HCT116 (cell line): Measurements from ENCODE around the gene TTC39C. TPM values are rescaled to one million over a fixed set of nuclear protein-coding genes. Genes with fewer than 3 reads are reported as not detected.

Source experiments
- ATAC-seq: fragments of 200-7000 bp; cut with Tn5 transposase; 2 replicates; pipeline ENCODE4 v1.9.1; 2020; ENCODE audit warnings: mild to moderate bottlenecking, moderate library complexity
- BruUV-seq: library from RNA; stranded (reverse); fragments of 400-500 nt; replicated peaks from 2 replicates; lab custom pipeline; 2021; lab: Mats Ljungman, UMichigan
- CTCF ChIA-PET: fragments of 300-600 bp; sonication (Branson Sonifier 250); formaldehyde crosslinking; loops from one replicate; lab custom pipeline; 2021; ENCODE audit warnings: antibody characterized with exemption; lab: Charles Lee
- POLR2A ChIA-PET: fragments of 300-600, 350-600 bp; sonication (Branson Sonifier 250); formaldehyde crosslinking; loops from one replicate; lab custom pipeline; 2021; ENCODE audit warnings: antibody characterized with exemption; lab: Charles Lee
- RAD21 ChIA-PET, 2 experiments: fragments of 300-600 bp; sonication (Branson Sonifier 250); formaldehyde crosslinking; loops; one replicate each; lab custom pipeline; 2023; ENCODE audit warnings: low total read pairs in 2 of 2; ENCODE audit not compliant: uncharacterized antibody in 2 of 2, unreplicated experiment in 2 of 2, low non-redundant PET in 1 of 2; lab: Charles Lee
- DNase-seq: peaks from one replicate; pipeline ENCODE4 v3.0.0-alpha.2; 2010; ENCODE audit warnings: low read depth, low spot score
- H2AFZ ChIP-seq: fragments of 200-600 bp; shearing (Covaris generic), sonication (generic); 2 replicates; pipeline ENCODE4 v1.6.1; 2017; ENCODE audit warnings: low read depth, mixed run types, mixed read lengths, antibody characterized with exemption, low read length; ENCODE audit not compliant: poor library complexity, severe bottlenecking
- H3K27ac ChIP-seq: 2 replicates; pipeline ENCODE4 v1.5.1; 2012; ENCODE audit warnings: low read depth, low read length
- H3K27me3 ChIP-seq: fragments of 200-600 bp; sonication (generic); 2 replicates; pipeline ENCODE4 v1.6.1; 2016; ENCODE audit warnings: mixed run types, low read length, mixed read lengths; ENCODE audit not compliant: insufficient read depth
- H3K36me3 ChIP-seq, 2 experiments: fragments of 200-500 bp in 1 of 2; fragments of 200-600 bp in 1 of 2; sonication (Bioruptor generic) in 1 of 2; sonication (generic) in 1 of 2; 2 replicates each; pipeline versions ENCODE4 v1.5.1 to v1.6.1; 2014 to 2016; ENCODE audit warnings: low read length in 2 of 2, inconsistent platforms in 1 of 2, mixed read lengths in 1 of 2, mixed run types in 1 of 2; ENCODE audit not compliant: insufficient read depth in 2 of 2, control insufficient read depth in 1 of 2
- H3K4me1 ChIP-seq, 2 experiments: fragments of 200-600 bp in 1 of 2; sonication (generic) in 1 of 2; 2 replicates each; pipeline versions ENCODE4 v1.5.1 to v1.6.1; 2012 to 2017; ENCODE audit warnings: low read length in 2 of 2, inconsistent platforms in 1 of 2, mild to moderate bottlenecking in 1 of 2, mixed read lengths in 1 of 2, mixed run types in 1 of 2, moderate library complexity in 1 of 2; ENCODE audit not compliant: insufficient read depth in 2 of 2, control insufficient read depth in 1 of 2
- H3K4me2 ChIP-seq: fragments of 200-600 bp; sonication (generic); 2 replicates; pipeline ENCODE4 v1.6.1; 2017; ENCODE audit warnings: mixed run types, low read length, mixed read lengths
- H3K4me3 ChIP-seq, 2 experiments: fragments of 200-600 bp in 1 of 2; sonication (generic) in 1 of 2; replicated peaks in 1 of 2; 2 replicates each; pipeline ENCODE4 v1.5.1; 2011 to 2016; ENCODE audit warnings: low read length in 2 of 2, control low read depth in 1 of 2, low read depth in 1 of 2, mild to moderate bottlenecking in 1 of 2, mixed read lengths in 1 of 2, mixed run types in 1 of 2
- H3K79me2 ChIP-seq: fragments of 200-600 bp; sonication (generic); 2 replicates; pipeline ENCODE4 v1.6.1; 2017; ENCODE audit warnings: mild to moderate bottlenecking, mixed run types, low read length, moderate library complexity, mixed read lengths; ENCODE audit not compliant: insufficient read depth
- H3K9ac ChIP-seq: fragments of 200-600 bp; sonication (generic); 2 replicates; pipeline ENCODE4 v1.6.1; 2016; ENCODE audit warnings: low read length, mixed read lengths
- H3K9me2 ChIP-seq: fragments of 200-600 bp; sonication (generic), shearing (Covaris generic); 2 replicates; pipeline ENCODE4 v1.6.1; 2017; ENCODE audit warnings: mixed run types, mild to moderate bottlenecking, moderate library complexity; ENCODE audit not compliant: insufficient read depth
- H3K9me3 ChIP-seq, 2 experiments: fragments of 200-500 bp in 1 of 2; fragments of 200-600 bp in 1 of 2; sonication (Bioruptor generic) in 1 of 2; sonication (generic) in 1 of 2; 2 replicates each; pipeline ENCODE4 v1.6.1; 2014 to 2017; ENCODE audit warnings: low read length in 2 of 2, mixed read lengths in 2 of 2, inconsistent platforms in 1 of 2, low read depth in 1 of 2, mild to moderate bottlenecking in 1 of 2, mixed run types in 1 of 2, moderate library complexity in 1 of 2; ENCODE audit not compliant: control insufficient read depth in 1 of 2, insufficient read depth in 1 of 2
- H4K20me1 ChIP-seq: fragments of 200-600 bp; sonication (generic), shearing (Covaris generic); 2 replicates; pipeline ENCODE4 v1.6.1; 2017; ENCODE audit warnings: mixed run types, mild to moderate bottlenecking, moderate library complexity; ENCODE audit not compliant: insufficient read depth
- ATF3 ChIP-seq: IDR thresholded peaks from 2 replicates; pipeline ENCODE4 v1.6.1; 2012
- CBX3 ChIP-seq: IDR thresholded peaks from 2 replicates; pipeline ENCODE4 v1.6.1; 2012; ENCODE audit warnings: low read depth
- CEBPB ChIP-seq: IDR thresholded peaks from 2 replicates; pipeline ENCODE4 v1.6.1; 2012; ENCODE audit warnings: low read depth
- EZH2 ChIP-seq: fragments of 200-600 bp; sonication (generic); IDR thresholded peaks from 2 replicates; pipeline ENCODE4 v1.6.1; 2017; ENCODE audit warnings: antibody characterized with exemption, mixed run types
- FOSL1 ChIP-seq: IDR thresholded peaks from 2 replicates; pipeline ENCODE4 v1.6.1; 2012; ENCODE audit warnings: low read depth
- JUND ChIP-seq: IDR thresholded peaks from 2 replicates; pipeline ENCODE4 v1.6.1; 2012
- MAX ChIP-seq: IDR thresholded peaks from 2 replicates; pipeline ENCODE4 v1.6.1; 2012
- POLR2AphosphoS5 ChIP-seq: IDR thresholded peaks from 2 replicates; pipeline ENCODE4 v1.6.1; 2011; ENCODE audit warnings: mild to moderate bottlenecking, low read depth, low read length, moderate library complexity
- SIN3A ChIP-seq: IDR thresholded peaks from 2 replicates; pipeline ENCODE4 v1.6.1; 2012; ENCODE audit warnings: low read depth
- SP1 ChIP-seq: IDR thresholded peaks from 2 replicates; pipeline ENCODE4 v1.6.1; 2012; ENCODE audit warnings: low read depth
- SRF ChIP-seq: IDR thresholded peaks from 2 replicates; pipeline ENCODE4 v1.6.1; 2012; ENCODE audit warnings: low read depth
- TCF7L2 ChIP-seq: IDR thresholded peaks from 2 replicates; pipeline ENCODE4 v1.7.0; 2011; ENCODE audit warnings: borderline replicate concordance, inconsistent platforms; ENCODE audit not compliant: insufficient read depth, insufficient read length; ENCODE audit errors: extremely low read depth
- YY1 ChIP-seq: IDR thresholded peaks from 2 replicates; pipeline ENCODE4 v1.6.1; 2011; ENCODE audit warnings: low read length, low read depth, moderate library complexity, mild to moderate bottlenecking; ENCODE audit not compliant: insufficient replicate concordance; ENCODE audit errors: extremely low read depth
- ZBTB33 ChIP-seq: IDR thresholded peaks from 2 replicates; pipeline ENCODE4 v1.6.1; 2011; ENCODE audit warnings: mild to moderate bottlenecking, low read length, moderate library complexity; ENCODE audit not compliant: insufficient replicate concordance; ENCODE audit errors: extremely low read depth
- ZNF274 ChIP-seq: fragments of 200-500 bp; sonication (Bioruptor generic); IDR thresholded peaks from 2 replicates; pipeline ENCODE4 v1.6.1; 2014; ENCODE audit warnings: mild to moderate bottlenecking, low read depth, low read length, inconsistent platforms
- intact Hi-C: fragments of 100-400 bp; cut with micrococcal nuclease; formaldehyde crosslinking; loops from 2 replicates; pipeline ENCODE4 v1.10.0; 2022
- total RNA-seq: library from RNA; stranded (reverse); gene quantifications from one replicate; pipeline ENCODE4 v1.2.1, GENCODE V29; 2021; ENCODE audit not compliant: unreplicated experiment

The TTC39C gene
- total RNA-seq, 1 experiment from 2014 or later = 24.8 TPM

GRCh38 chr18:24018299-24018886 is 3.8 kb downstream of the TTC39C start:
- H2AFZ ChIP-seq = no peak overlapping the region
- no peak overlapping the region for H3K9ac ChIP-seq
- 0 out of 4 replicates have a peak, but pooled peaks cover 0 to 2% of the 10 kb centered on the region in 2 experiments for H3K36me3 ChIP-seq
- ATAC-seq (no peak), DNase-seq (no peak)
- intact Hi-C loops = no loop called here
- peaks cover 43% of the 10 kb centered on the region for H3K79me2 ChIP-seq
- H3K9me2 ChIP-seq = no peaks in the 10 kb centered on the region
- H3K4me3 ChIP-seq = no peak overlapping the region
- TF ChIP-seq SIN3A = no peak
- H3K27me3 ChIP-seq = no peaks in the 10 kb centered on the region
- BruUV-seq = no TSS peak
- H3K27ac ChIP-seq = no peak overlapping the region
- CTCF ChIA-PET = no interaction called here
- no peaks in the 10 kb centered on the region for H3K9me3 ChIP-seq
- peaks cover 9 to 25% of the 10 kb centered on the region in 2 experiments; a peak in 3 of 4 replicates for H3K4me1 ChIP-seq
- POLR2A ChIA-PET = no interaction called here
- no peaks in the 10 kb centered on the region for H4K20me1 ChIP-seq
- RAD21 ChIA-PET = no interaction called here
- H3K4me2 ChIP-seq = no peak overlapping the region

GRCh38 chr18:24019641-24020331 is 5.2 kb downstream of the TTC39C start:
- BruUV-seq = no TSS peak
- ChIA-PET RAD21 (no interaction called here), CTCF (no interaction called here), POLR2A (no interaction called here)
- no peaks in the 10 kb centered on the region for H3K9me3 ChIP-seq
- no peak overlapping the region for H3K9ac ChIP-seq
- TF ChIP-seq YY1 = no peak
- no peak for TF ChIP-seq SIN3A
- TF ChIP-seq SRF = no peak
- no peak for TF ChIP-seq JUND
- no peak for TF ChIP-seq MAX
- no peak for TF ChIP-seq EZH2
- no peak for TF ChIP-seq ZBTB33
- no peak for TF ChIP-seq TCF7L2
- TF ChIP-seq CEBPB = no peak
- TF ChIP-seq ATF3 = no peak
- TF ChIP-seq CBX3 = no peak
- TF ChIP-seq FOSL1 = no peak
- TF ChIP-seq SP1 = no peak
- TF ChIP-seq ZNF274 = no peak
- TF ChIP-seq POLR2AphosphoS5 = no peak
- H3K79me2 ChIP-seq = peaks cover 46% of the 10 kb centered on the region
- intact Hi-C loops = loop anchor here (10.0 kb wide), 1 partner anchor 55 kb away; no protein-coding TSS in a partner anchor
- no peak overlapping the region for H2AFZ ChIP-seq
- 0 out of 4 replicates have a peak, but pooled peaks cover 0 to 2% of the 10 kb centered on the region in 2 experiments for H3K36me3 ChIP-seq
- H3K4me3 ChIP-seq = no peak overlapping the region
- H3K9me2 ChIP-seq = no peaks in the 10 kb centered on the region
- H3K4me2 ChIP-seq = no peak overlapping the region
- H3K27ac ChIP-seq = no peak overlapping the region
- no peaks in the 10 kb centered on the region for H3K27me3 ChIP-seq
- DNase-seq (no peak), ATAC-seq (no peak)
- peaks cover 9 to 22% of the 10 kb centered on the region in 2 experiments; a peak in 3 of 4 replicates for H3K4me1 ChIP-seq
- H4K20me1 ChIP-seq = no peaks in the 10 kb centered on the region
